GM12892 (cell line): ENCODE data around the gene SYT15B.
"Not testable (repeated sequence)": the region's sequence is repeated elsewhere in the genome, so short reads cannot be mapped to it uniquely, and the experiment has no call there.

Experiments
- POLR2A ChIP-seq: IDR thresholded peaks from 2 replicates; pipeline ENCODE4 v1.6.1; 2011; ENCODE audit warnings: low read depth, low read length, control low read depth
- TAF1 ChIP-seq: IDR thresholded peaks from 2 replicates; pipeline ENCODE4 v1.6.1; 2011; ENCODE audit warnings: low read depth, mild to moderate bottlenecking, control low read depth, low read length, borderline replicate concordance

DNA sequence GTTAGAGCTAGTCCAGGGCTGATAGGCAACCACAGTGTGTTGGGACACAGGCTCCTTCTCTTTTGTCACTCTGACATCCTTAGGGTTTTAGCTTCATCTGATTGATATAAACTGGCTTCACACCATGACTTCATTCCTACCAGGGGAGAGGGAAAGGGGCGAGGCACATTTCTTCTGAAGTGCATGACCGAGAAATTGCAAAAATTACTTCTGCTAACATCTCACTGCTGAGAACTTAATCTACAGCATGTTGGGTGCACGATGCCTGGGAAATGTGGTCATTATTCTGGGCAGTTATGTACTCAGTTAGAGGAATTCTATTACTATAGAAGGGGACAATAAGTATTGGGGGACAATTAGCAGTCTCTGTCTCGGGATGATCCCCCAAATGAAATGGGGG lies 16.2 kb upstream of the SYT15B start:
- not testable (repeated sequence) for TF ChIP-seq TAF1, POLR2A
